NB4 (cell line): Measurements from ENCODE around the gene ADPRS.

Experiments used
- CTCF ChIP-seq: IDR thresholded peaks from one replicate; pipeline ENCODE4 v1.5.1; 2012; ENCODE audit warnings: low read depth, low read length
- MAX ChIP-seq: IDR thresholded peaks from 2 replicates; pipeline ENCODE4 v1.6.1; 2011; ENCODE audit warnings: low read depth, low read length
- MYC ChIP-seq: IDR thresholded peaks from 2 replicates; pipeline ENCODE4 v1.6.1; 2011; ENCODE audit warnings: low read depth, low read length
- POLR2A ChIP-seq: IDR thresholded peaks from 2 replicates; pipeline ENCODE4 v1.6.1; 2011; ENCODE audit warnings: mild to moderate bottlenecking; ENCODE audit not compliant: insufficient read length; ENCODE audit errors: extremely low read depth

- TF ChIP-seq CTCF (no peak), MAX (no peak), POLR2A (no peak), MYC (no peak)
These were observed 22.5 kb downstream of the ADPRS start for GRCh38 chr1:36111151-36111550.
